CD1c-positive myeloid dendritic cell (primary cell): ENCODE results near the gene PRDX5.

ENCODE experiments used
- DNase-seq: peaks from one replicate; pipeline ENCODE4 v3.0.0-alpha.2; 2016; ENCODE audit errors: extremely low spot score

The PRDX5 gene

DNA sequence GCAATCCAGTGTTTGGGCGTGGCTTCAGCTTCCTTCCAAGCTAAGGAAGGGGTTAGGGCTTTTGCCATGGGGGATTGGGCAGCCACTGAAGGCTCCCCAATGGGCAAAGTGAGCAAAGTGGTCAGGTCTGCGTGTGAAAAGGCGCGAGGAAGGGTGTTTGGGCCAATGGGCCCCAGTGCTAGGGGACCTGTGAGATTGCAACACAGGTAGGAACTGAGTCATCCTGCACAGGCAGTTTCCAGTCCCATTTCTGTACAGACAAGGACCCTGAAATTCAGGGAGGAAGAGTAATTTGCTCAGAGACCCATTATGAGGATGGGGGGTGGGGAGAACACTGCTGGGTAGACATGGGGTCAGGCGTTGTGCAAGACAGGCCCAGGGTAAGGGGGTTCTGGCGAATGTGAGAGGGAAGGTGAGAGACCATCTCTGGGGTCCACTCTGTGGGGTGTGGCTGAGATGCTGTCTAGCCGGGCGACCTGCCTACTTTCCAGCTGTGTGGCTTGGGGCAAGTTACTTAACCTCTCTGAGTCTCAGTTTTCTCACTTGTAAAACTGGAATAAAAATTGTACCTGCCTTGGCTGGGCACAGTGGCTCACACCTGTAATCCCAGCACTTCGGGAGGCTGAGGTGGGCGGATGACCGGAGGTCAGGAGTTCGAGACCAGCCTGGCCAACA lies 29.4 kb downstream of the PRDX5 start:
- no peak for DNase-seq

DNA sequence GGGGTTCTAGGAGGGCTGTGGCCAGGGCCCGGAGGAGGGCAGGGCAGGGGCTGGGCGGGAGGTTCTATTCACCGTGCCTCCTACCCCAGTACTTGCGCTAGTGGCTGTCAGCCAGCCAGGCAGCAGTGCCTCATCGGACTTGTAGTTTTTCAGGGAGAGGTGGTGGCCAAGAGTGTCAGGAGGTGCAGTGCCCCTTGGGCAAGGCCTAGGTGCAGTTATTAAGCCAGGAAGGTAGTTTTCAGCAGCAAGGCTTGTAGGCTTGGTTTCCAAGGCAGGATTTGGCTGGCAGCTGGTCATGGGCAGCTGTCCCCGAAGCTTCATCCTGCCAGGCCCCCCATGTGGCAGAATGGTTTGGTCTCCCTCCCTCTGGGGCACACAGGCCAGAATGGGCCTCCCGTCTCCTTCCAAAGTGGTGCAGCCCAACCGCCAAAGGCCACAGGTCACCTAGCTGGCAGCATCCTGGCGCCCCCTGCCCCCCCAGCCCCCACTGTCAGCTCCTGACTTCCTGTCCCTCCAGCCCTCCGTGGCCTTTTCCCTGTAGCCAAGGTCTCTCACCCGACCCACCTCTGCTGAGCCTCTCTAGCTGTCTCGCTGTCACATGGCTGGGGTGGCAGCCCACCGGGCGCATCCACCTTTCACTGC lies 30.6 kb downstream of the PRDX5 start:
- no peak for DNase-seq

DNA sequence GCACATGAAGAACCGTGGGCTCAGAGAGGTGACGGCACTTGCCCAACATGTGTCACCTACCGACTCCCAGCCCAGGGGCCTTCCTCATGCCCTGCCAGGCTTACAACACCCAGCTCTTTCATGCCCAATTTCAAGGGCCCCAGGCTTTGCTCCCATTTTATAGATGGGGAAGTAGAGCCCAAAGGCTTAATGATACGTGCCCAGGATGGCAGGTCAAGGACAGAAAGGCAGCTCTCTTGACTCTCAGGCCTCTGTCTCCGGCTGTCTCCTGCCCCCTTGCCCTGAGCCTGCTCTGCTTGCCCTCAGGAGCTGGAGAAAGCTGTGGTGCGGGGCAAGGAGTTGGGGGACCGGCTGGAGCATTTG lies 31.1 kb downstream of the PRDX5 start:
- DNase-seq, result no peak

DNA sequence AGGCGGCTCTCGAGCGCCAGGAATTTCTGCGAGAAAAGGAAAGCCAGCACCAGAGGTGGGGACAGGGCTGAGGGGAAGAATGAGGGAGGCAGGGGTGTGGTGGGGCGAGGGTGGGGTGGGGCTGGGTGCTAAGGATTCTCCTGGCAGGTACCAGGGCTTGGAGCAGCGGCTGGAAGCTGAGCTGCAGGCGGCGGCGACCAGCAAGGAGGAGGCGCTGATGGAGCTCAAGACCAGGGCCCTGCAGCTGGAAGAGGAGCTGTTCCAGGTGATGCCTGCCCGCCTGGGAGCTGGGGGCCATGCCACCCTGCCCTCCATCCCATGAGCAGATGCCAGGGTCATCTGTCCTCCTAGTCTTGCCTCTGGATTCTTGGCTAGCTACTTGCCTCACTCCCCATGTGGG lies 31.5 kb downstream of the PRDX5 start:
- DNase-seq, result no peak

DNA sequence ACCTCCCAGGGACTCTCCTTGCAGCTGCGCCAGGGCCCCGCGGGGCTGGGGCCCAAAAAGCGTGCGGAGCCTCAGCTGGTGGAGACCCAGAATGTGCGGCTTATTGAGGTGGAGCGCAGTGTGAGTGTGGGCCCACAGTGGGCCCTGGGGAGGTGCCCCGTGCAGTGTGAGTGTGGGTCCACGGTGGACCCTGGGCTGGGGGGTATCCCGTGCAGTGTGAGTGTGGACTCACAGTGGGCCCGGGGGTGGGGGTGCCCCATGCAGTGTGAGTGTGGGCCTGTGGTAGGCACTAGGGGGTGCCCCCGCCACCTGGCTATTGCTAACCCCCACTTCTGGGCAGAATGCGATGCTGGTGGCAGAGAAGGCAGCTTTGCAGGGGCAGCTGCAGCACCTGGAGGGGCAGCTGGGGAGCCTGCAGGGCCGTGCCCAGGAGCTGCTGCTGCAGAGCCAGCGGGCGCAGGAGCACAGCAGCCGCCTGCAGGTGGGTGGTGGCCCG lies 33.3 kb downstream of the PRDX5 start:
- no peak for DNase-seq

DNA sequence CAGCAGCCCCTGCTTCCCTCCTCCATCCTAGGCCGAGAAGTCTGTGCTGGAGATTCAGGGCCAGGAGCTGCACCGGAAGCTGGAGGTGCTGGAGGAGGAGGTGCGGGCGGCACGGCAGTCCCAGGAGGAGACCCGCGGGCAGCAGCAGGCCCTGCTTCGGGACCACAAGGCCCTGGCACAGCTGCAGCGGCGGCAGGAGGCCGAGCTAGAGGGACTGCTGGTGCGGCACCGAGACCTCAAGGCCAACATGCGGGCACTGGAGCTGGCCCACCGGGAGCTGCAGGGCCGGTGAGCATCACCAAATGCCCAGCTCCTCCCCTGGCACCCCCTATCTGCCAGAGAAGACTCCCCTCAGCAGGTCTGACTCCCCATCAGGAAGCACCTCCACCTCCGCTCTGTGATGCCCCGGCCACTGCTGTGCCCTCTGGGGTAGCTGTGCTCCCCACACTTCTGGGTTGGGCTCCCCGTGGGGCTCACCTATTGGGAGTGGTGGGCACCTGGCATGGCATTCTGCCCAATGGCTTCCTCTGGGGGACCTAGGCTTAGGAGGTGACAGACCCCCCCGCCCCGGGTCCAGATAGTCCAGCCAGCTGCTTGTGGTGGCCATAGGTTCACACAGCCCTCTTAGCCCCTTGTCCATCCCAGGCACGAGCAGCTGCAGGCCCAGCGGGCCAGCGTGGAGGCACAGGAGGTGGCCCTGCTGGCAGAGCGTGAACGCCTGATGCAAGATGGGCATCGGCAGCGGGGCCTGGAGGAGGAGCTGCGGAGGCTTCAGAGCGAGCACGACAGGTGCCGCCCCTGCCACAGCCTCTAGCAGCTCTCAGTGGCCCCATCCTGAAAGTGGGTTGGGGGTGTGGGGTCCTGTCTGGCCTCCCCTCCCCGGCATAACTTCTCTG lies 34.4 kb downstream of the PRDX5 start:
- DNase-seq, result no peak

DNA sequence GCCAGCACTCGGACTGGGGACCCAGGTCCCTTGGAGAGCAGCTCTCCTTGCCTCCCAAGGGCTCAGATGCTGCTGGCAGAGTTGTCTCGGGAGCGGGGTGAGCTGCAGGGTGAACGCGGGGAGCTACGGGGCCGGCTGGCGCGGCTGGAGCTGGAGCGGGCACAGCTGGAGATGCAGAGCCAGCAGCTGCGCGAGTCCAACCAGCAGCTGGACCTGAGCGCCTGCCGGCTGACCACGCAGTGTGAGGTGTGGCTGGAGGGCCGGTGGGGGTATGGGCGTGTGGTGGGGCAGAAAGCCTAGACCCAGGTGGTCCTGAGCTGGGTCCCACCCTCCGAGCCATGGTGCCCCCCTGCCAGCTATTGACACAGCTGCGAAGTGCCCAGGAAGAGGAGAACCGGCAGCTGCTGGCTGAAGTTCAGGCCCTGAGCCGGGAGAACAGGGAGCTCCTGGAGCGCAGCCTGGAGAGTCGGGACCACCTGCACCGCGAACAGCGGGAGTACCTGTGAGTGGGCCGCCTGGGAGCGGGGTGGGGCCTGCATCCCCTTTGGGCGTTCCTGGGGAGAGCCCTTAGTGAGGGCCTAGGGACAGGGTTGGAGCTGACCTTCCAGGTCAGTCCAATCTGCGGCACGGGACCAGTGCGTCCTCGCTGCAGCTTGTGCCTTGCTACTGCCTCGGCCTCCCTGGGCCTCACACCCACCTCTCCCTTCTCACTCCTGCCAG lies 35.2 kb downstream of the PRDX5 start:
- DNase-seq, result no peak

DNA sequence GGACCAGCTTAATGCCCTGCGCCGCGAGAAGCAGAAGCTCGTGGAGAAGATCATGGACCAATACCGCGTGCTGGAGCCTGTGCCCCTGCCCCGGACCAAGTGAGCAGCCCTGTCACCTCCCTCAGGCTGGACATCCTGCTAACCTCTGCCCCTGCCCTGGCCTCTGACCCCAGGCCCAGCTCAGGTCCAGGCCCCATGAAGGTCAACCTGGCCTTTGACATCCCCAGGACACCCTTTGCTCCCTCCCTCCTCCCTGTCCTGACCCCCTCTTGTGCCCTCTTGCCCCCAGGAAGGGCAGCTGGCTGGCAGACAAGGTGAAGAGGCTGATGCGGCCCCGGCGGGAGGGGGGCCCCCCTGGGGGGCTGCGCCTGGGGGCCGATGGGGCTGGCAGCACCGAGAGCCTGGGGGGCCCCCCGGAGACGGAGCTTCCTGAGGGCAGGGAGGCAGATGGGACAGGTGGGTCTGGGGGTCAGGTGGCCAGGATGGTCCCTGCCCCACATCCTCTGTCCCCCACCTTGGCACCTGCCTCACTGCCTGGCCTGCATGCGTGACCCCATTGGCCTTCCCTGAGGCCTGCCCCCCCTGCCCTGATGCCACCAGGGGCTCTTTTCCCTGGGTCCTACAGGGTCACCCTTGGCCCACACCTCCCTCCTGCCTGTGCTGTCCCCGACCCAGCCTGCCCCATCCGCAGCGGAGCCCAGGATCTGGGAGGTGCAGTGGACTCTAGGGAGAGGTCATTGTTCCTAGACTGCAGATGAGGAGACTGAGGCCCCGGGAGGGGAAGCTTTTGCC lies 36.0 kb downstream of the PRDX5 start:
- no peak for DNase-seq

DNA sequence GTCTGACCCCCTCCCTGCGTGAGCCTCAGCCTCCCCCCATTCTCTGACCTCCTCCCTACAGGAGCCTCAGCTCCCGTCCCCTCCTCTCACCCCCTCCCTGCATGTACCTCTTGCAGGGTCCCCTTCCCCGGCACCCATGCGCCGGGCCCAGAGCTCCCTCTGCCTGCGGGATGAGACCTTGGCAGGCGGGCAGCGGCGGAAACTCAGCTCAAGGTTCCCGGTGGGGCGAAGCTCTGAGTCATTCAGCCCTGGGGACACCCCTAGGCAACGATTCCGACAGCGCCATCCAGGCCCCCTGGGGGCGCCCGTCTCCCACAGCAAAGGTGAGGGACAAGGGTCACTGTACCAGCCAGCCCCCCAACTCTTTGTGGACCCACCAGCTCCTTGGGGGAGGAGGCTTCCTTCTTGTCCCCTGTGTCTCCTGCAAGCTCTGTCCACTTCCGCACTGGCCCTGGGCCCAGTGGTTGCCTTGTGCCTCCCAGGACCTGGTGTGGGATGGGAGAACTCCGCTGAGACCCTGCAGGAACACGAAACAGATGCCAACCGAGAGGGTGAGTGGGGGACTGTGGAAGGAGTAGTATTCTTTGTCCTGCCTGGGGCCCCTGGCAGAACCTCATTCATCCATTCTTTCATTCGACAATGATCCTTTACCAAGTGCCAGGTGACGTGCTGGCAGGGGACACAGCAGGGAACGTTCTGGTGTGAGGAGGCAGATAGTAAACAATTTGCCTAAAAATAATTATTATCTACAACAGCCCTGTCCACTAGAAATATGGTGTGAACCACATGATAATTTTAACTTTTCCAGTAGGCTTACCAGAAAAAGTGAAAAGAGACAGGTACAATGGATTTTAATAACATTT lies 37.4 kb downstream of the PRDX5 start:
- DNase-seq, result peak; percentile 73

DNA sequence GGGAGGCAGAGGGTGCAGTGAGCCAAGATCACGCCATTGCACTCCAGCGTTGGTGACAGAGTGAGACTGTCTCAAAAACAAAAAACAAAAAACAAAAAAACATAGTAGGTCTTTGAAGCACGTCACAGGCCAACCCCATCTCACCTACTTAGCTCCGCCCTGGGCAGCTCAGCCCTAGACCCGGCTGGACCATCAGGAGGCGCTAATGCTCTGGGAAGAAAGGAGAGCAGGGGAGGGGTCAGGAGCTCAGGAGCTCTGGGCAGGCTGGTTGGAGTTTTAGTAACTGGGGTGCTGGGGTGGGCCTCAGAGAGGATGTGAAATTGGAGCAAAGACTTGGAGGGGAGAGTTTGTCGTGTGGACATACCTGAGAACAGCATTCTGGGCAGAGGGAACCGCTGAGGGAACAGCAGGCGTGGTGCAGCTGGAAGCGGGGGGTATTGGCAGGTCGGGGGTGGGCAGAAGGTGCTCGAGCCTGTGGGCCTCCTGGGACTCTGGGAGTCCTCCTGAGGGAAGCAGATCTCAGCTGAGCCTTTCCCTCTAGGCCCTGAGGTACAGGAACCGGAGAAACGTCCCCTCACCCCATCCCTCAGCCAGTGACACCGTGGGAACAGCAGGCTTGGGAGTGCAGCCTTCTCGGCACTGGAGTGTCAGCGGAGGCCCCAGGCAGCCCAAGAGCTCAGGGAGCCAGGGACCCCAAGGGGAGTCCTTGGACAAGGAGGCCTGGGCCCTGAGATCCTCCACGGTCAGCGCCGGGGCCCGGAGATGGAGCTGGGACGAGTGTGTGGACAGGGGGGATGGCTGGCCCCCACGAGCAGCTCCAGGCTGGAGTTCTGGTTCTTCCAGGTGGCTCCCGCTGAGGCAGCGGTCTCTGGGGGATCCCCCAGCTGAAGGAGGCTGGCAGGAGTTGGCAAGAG lies 38.8 kb downstream of the PRDX5 start:
- DNase-seq, result peak; percentile 51

DNA sequence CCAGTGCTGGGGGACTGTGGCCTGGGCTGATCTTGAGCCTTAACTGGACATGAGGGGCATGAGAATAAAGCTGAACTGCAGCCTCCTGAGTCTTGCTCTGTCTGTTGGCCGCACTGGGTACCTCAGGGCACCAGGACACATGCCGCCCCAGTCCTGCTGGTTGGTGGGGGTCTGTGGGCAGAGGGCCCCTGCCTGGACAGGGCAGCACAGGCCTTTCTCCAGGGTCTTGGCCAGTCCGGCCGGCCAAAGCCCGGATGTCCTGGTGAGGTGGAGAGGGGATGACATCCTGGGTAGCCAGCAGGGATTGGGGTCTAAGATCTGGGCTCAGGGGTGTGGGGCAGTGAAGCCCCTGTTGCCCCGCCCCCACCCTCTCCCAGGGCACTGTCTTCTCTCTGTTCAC lies 39.5 kb downstream of the PRDX5 start:
- DNase-seq, result no peak

DNA sequence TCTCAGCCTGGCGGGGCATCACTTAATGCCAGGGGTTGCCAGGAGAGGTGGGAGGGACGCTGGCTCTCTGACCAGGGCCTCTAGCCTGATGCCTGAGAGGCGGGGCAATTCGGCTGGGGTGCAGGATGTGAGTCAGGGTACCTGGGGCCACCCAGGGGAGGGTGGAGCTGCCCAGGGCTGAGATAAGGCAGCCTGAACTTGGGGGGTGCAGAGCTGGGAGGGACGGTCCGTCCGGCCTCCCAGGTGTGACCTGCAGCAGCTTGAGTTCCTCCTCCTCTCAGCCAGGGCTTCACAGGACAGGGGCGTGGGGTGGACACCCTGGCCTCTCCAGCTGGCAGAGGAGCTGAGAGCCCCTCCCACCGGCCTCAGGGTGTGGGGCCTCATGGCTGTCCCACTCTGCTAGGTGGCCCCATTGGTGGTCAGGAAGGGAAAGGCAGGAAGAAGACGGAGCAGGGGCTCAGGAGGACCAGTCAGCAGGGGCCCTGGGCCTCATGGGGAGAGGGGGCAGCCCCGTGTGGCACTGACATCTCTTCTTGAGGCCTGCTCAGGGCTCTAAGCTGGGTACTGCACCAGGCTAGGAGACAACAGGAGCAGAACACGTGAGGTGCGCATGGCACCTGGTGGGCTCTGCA lies 40.1 kb downstream of the PRDX5 start:
- DNase-seq, result no peak

DNA sequence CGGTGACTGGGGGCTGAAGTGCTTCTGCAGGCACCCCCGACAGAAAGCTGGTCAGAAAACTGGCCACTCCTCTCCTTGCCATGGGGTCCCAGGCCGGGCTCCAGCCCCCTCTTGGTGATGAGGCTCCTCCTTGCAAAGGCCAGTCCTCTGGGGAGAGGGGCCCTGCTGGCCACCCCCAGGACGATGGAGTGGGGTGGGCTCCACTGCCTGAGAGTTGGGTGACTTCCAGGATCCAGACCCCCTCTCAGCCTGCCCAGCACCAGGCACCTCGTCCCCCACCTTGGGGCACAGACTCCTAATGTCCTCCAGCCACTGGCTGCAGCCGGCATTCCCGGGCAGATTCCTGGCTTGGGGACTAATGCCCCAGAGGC lies 40.6 kb downstream of the PRDX5 start:
- no peak for DNase-seq

DNA sequence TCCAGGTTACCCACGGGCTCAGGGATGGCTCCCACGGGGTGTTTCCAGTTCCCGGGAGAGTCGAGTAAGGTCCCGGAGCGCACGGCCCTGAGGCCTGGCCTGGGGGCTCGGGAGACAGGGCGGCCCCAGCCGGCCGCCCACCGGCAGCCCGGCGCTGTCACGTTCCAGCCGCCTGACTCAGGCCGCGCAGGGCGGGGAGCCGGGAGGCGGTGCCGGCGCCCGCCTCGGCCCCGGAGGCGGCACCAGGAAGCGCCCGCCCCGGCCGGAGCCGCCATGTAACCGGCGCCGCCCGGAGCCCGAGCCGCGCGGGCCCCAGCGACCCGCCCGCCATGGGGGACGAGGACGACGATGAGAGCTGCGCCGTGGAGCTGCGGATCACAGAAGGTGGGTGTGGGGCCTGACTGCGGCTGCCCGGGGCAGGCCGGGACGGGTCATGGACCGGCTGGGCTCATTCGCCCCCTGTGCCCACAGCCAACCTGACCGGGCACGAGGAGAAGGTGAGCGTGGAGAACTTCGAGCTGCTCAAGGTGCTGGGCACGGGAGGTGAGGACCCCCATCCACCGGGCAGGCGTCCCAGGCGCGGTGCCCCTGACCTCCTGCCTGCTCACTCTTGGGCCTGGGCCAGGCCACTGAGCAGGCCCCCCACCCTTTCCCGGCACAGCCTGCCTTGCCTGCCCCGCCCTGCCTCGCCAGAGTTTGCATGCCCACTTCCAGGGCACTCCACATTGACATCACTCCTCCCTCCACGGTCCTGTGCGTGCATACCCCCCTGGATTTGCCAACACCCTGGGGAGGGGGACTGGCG lies 41.2 kb downstream of the PRDX5 start, which contains the start of gene RPS6KA4:
RPS6KA4 (plus strand) TSS at position 256 of the 805 bp plus-strand sequence; CDS start at position 330, 74 bp downstream.
- DNase-seq, result peak; percentile 89

DNA sequence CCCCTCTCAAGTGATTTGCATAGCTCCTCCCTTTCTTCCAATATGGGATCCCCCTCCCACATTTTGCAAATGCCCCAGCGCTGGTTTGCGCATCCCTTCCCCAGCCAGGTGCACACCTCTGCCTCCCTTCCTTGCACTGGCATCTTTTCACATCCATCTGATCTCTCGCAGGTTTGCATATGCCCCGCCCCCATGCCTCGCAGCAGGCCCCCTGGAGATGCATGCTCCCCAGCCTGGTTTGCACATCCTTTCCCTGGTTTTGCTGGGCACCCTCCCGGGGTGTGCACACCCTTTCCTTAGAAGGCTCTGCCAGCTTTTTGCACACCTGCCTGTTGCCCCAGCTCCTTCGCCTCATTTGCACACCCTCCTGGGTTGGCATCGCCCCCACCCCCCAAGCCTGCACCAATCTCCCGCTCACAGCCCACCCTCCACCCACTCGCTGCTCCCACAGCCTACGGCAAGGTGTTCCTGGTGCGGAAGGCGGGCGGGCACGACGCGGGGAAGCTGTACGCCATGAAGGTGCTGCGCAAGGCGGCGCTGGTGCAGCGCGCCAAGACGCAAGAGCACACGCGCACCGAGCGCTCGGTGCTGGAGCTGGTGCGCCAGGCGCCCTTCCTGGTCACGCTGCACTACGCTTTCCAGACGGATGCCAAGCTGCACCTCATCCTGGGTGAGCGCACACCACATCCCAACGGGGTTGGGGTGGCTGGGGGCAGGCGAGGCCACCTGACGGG lies 42.0 kb downstream of the PRDX5 start:
- peak; percentile 57 for DNase-seq

DNA sequence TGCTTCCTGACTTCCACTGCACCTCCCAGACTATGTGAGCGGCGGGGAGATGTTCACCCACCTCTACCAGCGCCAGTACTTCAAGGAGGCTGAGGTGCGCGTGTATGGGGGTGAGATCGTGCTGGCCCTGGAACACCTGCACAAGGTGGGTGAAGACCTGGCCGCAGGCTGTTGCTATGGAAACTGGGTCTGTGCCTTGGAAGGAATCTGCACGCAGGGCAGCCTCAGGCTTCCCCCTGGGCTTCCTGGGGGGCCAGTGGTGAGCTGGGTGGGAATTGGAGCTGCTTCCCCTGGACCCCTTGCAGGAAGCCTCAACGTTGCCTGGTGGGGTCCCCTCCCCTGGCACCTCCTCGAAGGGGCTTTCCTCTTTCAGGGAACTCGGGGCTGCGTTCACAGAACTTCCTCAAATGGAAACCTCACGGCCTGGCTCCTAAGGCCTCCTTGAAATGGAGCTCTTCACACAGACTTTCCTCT lies 42.6 kb downstream of the PRDX5 start:
- peak; percentile 60 for DNase-seq

DNA sequence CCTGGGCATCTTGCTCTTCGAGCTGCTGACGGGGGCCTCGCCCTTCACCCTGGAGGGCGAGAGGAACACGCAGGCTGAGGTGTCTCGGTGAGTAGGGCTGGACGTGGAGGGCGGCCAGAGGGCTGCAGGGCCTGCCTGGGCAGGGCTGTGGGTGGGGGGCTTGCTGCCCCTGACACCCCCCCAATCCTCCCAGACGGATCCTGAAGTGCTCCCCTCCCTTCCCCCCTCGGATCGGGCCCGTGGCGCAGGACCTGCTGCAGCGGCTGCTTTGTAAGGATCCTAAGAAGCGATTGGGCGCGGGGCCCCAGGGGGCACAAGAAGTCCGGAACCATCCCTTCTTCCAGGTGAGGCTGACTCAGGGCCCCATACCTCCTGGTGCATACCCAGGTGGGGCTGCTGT lies 43.7 kb downstream of the PRDX5 start:
- DNase-seq, result no peak
